ENCODE data around the gene NDUFS8. TPM values are rescaled to one million over a fixed set of nuclear protein-coding genes. Genes with fewer than 3 reads are reported as not detected.

The NDUFS8 gene
- polyA plus RNA-seq, 3 donors: 77.7 to 240 (median 115) TPM

DNA sequence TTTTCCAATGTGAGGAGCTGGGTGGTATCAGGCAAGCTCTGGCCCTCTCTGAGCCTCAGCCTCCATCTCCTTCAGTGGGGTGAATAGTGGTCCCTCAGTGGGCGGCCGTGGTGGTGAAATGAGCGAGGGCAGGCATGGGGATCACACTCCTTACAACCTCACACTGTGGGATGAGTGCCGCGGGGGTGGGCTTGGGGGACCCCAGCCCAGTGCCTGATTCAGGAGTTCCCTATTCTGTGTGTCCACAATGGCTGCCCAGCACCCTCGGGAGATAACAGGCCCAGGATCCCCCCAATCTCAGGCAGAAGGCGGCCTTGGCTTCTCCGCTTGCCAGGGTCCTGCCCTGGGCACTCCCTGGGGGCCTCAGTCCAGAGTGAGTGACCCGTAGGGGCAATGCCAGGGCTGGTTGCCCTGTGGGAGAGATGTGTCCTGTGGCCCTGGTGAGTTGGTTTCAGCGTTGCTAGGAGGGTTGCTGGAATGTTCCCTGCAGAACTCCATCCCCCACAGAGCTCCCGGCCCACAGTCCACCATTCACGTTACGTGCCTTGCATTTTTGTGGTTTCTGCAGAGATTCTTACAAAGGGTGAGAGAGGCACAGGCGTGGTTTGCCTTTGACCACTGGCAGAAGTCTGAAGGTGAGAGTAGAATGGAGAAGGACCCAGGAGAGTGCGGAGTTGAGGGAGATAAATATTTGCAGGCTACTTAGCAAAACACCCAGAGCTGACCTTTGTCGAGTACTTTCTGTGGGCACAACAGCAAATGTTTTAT is 17.5 kb upstream of the NDUFS8 start:
- WGBS, 3 donors: 70 to 73% (median 71%) methylated on average over 15 to 16 of the region's 16 CpGs
- no peak overlapping the region for H3K27ac ChIP-seq (ENCODE audit: low read depth, low read length)

DNA sequence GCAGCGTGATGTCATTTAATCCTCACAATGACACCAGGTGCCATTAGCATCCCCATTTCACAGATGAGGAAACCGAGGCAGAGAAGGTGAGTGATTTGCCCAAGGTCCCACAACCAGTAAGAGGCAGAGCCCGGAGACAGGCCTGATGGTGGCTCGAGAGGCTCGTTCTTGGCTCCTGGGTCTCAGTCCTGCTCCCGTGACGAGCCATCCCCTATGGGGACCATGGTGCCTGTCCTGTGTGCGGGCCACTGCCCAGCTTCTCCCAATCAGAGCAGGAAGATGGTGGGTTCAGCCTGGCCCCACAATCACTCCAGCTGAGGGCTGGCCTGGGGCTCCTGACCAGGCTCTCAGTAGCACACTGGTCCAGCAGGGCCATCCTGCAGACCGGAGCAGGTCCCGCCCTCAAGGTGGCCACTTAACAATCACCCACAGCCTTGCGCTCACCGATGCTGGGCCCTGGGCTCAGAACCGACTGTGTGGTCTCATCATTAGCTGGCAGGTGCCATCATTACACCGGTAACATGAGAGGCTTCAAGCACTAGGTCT is 16.8 kb upstream of the NDUFS8 start:
- no peak overlapping the region for H3K27ac ChIP-seq (ENCODE audit: low read depth, low read length)
- WGBS, 3 donors: 91 to 92% (median 91%) methylated on average over 14 of the region's 14 CpGs

DNA sequence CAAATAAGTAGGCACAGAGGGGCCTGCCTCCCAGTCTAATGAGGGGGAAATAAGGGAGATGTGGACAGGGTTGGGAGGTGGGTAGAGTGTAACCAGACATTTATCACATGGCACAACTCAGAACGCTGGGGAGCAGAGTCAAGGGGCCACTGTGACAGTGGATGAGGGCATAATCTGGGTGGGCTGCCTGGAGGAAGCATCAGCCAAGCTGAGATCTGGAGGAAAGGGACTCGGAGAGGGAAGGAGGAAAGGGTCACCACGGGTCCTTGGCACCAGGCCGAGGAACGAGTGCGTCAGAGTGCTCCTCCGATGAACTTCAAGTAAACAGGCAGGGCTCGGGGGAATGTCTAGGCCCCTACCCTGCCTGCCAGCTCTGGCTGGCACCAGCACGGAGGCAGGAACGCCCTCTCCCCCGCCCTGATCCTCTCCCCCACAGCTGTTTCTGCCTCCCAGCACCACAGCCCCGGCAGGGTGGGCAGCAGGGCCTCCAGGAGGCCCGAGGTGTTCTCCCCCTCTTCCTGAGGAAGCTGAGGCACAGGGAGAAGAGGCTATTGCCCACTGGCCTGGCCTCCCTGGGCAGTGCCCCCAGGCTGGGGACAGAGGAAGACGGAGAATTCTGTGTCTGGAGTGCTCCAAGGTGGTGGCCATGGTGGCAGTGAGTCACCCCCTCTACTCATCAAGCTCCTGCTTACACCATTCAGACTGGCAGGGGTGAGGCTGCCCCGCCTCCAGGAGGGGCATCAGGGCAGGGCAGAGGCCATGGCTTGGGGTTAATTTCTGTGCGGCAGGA is 16.1 kb upstream of the NDUFS8 start:
- WGBS, 3 donors: 33 to 81% (median 40%) methylated on average over 15 to 16 of the region's 16 CpGs
- H3K27ac ChIP-seq (ENCODE audit: low read depth, low read length): no peak overlapping the region

DNA sequence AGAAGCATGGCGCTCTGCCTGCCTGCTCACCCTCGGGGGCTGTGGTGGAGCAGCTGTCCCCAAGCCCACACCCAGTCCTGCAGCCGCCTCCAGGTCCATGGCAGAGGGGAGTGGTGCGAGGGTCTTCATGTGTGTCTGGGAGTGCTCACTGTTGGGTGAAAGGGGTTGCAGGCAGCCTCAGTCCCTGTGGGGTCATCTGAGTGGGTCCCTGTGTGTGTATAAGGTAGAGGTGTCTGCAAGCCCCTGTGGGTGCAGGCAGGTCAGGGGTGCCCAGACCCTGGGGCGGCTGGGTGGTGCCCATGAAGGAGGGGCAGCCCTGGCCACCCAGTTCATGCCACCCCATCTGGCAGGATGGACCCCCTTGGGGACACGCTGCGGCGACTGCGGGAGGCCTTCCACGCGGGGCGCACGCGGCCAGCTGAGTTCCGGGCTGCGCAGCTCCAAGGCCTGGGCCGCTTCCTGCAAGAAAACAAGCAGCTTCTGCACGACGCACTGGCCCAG is 15.5 kb upstream of the NDUFS8 start:
- H3K27ac ChIP-seq (ENCODE audit: low read depth, low read length): no peak overlapping the region
- WGBS, 3 donors: 86 to 92% (median 89%) methylated on average over 15 to 19 of the region's 19 CpGs

DNA sequence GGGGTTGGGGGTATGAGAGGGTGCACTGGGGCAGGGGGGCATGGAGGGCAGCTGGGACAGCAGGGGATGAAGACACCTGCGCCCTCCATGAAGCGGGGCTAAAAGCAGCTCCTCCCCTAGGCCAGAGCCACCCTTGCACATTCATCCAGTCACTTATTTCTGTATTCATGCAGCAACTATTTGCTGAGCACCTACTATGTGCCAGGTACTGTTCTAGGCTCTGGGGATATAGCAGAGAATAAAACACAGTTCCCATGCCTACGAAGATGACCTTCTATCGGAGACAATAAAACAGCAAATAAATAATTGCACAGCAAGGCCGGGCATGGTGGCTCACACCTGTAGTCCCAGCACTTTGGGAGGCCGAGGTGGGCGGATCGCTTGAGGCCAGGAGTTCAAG is 15.0 kb upstream of the NDUFS8 start:
- H3K27ac ChIP-seq (ENCODE audit: low read depth, low read length): no peak overlapping the region
- 96 to 98% (median 97%) methylated on average over 8 of the region's 8 CpGs for WGBS, 3 donors

DNA sequence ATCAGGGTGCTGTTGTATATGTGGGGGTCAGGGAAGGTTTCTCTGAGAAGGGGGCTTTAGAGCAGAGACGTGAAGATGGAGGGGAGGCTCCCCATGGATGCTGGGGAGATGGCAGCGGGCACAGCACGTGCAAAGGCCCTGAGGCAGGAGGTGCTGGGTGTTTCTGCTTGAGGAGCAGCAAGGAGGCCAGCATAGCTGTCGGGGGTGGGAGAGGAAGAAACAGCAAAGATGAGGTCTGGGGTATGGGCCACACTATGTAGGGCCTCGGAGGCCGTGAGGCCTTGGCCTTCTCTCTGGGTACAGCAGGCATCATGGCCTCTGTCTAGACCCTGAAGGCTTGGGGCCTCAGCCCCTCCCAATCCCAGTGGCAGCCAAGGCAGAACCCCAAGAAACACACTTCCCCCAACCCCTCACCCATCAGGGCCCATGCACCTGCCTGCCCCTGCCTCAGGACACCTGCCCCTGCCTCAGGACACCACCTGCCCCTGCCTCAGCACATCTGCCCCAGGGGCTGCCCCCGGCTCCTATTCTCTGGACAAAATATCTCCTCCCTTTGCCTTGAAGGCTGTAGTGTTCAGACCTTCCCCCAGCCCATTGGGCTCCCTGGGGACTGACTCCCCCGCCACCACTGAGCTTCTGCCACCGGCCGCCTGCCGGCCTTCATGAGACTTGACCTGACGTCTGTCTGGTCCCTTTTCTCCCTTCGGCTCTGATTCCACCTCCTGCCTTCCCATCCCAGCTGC is 14.1 kb upstream of the NDUFS8 start:
- no peak overlapping the region for H3K27ac ChIP-seq (ENCODE audit: low read depth, low read length)
- 70 to 77% (median 71%) methylated on average over 10 to 13 of the region's 13 CpGs for WGBS, 3 donors

DNA sequence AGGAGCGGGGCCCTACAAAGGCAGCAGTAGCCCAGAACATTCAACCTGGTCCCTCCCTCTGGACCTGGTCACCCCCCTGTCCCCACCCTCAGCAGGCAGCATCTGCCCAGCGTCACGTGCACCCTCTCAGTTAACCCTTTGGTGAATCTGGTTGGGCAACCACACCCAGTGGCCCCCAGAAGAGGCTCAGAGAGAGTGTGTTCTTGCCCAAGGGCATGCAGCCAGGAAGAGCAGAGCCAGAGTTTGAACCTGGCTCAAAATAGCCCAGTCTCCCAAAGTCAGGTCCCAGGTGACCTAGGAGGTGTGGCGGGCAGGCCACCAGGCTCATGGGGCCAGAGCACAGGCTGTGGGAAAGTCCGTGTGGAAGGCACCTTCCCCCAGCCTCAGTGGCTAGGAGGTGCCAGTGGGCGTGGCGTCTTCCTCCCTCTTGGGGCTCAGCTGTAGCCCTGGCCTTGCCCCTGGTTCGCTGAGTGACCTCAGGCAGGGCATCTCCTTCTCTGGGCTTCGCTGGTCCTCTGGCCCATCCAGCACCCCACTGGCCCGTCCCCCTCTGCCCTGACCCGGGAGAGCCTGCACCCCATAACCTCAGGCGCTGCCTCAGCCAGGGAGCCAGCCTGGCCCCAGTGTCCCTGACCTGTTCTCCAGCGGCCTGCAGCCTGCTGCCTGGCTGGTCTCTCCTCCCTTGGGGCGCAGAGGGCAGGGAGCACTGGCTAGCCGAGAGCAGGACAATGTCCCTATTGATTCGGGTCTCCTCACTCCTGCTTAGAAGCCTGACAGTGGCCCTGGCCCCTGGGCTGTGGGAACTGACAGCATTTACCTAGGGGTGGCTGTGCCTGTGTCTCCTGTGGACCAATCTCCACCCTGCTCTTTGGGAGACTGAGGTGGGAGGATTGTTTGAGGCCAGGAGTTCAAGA is 13.3 kb upstream of the NDUFS8 start:
- no peak overlapping the region for H3K27ac ChIP-seq (ENCODE audit: low read depth, low read length)
- WGBS, 3 donors: 63 to 70% (median 69%) methylated on average over 14 to 16 of the region's 16 CpGs

DNA sequence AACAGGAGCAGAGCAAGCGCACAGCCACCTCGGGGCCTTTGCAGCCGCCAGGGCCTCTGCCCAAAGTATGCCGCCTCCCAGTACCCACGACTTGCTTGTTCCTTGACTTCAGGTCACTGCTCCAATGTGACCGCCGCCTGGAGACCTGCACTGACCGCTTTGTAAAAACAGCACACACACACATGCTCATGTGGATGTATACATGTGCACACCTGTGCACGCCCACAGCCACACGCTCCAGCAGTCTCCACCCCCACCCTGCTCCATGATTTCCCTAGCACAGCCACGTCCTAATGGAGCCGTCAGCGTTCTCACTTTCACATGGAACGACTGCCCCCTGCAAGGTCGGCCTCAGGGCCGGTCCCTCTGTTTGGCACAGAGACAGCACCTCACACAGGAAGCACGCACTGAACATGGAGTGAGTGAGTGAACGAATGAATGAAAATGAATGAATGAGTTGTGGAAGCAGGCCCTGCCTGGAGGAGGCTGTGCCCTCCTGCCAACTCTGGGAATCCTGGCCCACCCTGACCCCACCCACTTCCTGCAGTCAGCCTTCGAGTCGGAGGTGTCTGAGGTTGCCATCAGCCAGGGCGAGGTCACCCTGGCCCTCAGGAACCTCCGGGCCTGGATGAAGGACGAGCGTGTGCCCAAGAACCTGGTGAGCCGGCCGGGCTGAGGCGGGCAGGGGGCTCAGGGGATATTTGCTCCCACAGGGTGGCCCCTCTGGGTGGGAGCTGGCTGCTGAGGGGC is 12.3 kb upstream of the NDUFS8 start:
- no peak overlapping the region for H3K27ac ChIP-seq (ENCODE audit: low read depth, low read length)
- WGBS, 3 donors: 78 to 81% (median 78%) methylated on average over 27 of the region's 27 CpGs

DNA sequence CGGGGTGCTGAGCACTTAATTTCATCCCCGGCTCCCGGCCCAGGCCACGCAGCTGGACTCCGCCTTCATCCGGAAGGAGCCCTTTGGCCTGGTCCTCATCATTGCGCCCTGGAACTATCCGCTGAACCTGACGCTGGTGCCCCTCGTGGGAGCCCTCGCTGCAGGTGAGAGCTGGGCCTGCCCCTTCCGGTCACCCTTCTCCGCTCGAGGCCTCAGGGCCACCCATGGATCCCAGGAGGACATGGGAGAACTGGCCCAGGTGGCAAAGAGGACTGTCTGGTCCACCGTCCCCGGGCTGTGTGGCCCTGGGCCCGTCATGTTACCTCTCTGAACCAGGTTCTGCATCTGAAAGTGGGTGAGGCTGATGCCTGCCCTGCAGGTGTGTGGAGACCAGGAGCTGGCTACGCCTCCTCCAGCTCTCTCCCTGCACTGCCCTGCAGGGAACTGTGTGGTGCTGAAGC is 11.7 kb upstream of the NDUFS8 start:
- H3K27ac ChIP-seq (ENCODE audit: low read depth, low read length): no peak overlapping the region
- whole genome bisulfite sequencing, 3 donors: 86 to 97% (median 92%) methylated on average over 17 to 18 of the region's 18 CpGs

DNA sequence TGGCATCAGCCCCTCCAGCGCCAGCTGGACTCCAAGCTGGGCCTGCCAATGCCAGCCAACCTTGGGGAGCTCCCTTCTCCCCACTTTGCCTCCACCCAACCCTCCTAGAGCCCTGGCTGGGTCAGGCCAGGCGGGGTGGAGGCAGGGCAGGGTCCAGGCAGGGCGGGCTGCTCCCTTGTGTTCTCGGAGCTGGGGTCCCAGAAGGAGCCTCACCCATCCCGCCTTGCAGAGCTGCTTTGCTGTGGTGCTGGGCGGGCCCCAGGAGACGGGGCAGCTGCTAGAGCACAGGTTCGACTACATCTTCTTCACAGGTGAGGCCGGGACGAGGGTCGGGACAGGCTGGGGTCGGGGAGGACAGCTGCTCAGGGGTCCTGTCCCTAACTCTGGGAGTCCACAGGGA is 11.0 kb upstream of the NDUFS8 start:
- WGBS, 3 donors: 86 to 95% (median 92%) methylated on average over 12 of the region's 12 CpGs
- no peak overlapping the region for H3K27ac ChIP-seq (ENCODE audit: low read depth, low read length)

DNA sequence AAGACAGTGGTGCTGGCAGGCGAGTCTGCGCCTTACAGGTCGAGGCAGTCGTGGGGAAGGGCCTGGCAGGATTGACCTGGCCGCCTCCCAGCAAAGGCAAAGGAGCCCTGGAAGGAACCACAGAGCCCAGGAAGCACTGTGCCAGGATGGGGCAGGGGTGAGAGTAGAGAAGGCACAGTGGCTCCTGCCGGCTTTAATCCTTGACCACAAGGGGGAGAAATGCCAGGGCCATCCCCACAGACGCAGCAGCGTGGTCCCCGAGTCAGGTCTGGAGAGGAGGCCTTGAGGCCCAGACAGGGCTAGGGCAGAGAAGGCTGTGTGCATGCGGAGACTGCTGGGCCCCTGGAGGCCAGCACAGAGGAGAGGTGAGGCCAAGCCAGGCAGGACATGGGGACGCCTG is 9.9 kb upstream of the NDUFS8 start:
- 44 to 58% (median 45%) methylated on average over 11 of the region's 11 CpGs for WGBS, 3 donors

DNA sequence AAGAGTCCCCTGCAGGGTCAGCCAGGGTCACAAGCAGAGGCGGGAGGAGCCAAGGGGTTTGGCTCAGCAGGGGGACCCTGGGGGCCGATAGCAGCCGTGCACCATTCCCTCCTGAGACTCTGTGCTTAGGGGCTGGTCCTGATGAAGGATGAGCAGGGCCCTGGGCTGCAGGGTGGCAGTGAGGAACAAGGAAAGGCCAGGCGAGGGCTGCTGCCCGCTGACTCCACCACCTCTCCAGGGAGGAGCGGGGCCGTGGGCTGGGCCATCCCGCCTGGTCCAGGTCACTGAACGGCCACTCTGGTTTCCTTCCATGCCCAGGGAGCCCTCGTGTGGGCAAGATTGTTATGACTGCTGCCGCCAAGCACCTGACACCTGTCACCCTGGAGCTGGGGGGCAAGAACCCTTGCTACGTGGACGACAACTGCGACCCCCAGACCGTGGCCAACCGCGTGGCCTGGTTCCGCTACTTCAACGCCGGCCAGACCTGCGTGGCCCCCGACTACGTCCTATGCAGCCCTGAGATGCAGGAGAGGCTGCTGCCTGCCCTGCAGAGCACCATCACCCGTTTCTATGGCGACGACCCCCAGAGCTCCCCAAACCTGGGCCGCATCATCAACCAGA is 9.2 kb upstream of the NDUFS8 start:
- 50 to 76% (median 75%) methylated on average over 27 of the region's 27 CpGs for WGBS, 3 donors
- H3K27ac ChIP-seq (ENCODE audit: low read depth, low read length): no peak overlapping the region

More for the DNA sequence above, 9.9 kb upstream of the NDUFS8 start:
- H3K27ac ChIP-seq (ENCODE audit: low read depth, low read length): no peak overlapping the region

DNA sequence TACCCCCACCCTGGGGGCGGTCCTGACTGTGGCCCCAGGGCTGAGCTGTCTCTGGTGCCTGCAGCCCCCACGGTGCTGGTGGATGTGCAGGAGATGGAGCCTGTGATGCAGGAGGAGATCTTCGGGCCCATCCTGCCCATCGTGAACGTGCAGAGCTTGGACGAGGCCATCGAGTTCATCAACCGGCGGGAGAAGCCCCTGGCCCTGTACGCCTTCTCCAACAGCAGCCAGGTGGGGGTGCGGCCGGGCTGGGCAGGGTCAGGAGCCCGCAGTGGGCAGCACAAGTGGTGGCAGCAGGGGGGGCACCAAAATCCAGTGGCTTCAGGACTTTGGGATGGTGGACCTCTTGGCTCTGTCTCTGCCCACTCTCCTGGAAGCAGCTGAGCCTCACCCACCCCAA is 8.0 kb upstream of the NDUFS8 start:
- no peak overlapping the region for H3K27ac ChIP-seq (ENCODE audit: low read depth, low read length)
- 84 to 93% (median 90%) methylated on average over 13 of the region's 13 CpGs for WGBS, 3 donors

DNA sequence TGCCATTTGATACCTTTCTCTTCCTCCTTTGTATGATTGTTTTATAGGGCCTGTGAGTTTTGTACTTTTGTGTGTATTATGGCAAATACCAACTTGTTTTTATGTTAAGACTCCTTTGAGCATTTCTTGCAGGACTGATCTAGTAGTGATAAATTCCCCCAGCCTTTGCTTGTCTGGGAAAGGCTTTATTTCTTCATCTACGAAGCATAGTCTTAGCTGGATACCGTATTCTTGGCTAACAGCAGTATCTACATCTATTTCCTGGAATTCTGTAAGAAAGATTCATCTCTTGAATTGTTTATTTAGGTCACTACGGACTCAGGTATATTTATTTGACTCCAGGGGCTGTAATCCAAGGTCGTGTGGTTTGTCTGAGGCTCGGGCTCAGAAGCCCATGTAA is 6.0 kb upstream of the NDUFS8 start:
- H3K27ac ChIP-seq (ENCODE audit: low read depth, low read length): no peak overlapping the region
- 79 to 88% (median 86%) methylated on average over 5 of the region's 5 CpGs for WGBS, 3 donors

DNA sequence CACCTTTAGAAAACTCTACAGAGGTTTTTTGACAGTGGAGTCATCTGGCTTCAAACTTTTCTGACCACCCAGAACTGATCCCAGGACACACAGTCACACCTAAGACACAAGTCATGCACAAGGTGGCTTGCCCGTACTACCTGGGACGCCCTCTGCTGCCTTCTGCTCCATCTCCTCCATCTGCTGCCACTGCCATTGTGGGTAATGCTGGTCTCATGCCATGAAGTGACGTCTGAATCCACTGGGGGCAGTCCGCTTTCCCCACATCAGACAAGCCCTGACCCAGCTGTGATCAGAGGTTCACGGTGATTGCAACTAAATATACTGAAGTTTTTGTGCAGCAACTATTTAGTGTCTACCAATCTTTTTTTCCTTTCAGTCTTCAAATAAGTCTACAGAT is 5.4 kb upstream of the NDUFS8 start:
- WGBS, 3 donors: 63 to 84% (median 84%) methylated on average over 5 of the region's 5 CpGs
- no peak overlapping the region for H3K27ac ChIP-seq (ENCODE audit: low read depth, low read length)

DNA sequence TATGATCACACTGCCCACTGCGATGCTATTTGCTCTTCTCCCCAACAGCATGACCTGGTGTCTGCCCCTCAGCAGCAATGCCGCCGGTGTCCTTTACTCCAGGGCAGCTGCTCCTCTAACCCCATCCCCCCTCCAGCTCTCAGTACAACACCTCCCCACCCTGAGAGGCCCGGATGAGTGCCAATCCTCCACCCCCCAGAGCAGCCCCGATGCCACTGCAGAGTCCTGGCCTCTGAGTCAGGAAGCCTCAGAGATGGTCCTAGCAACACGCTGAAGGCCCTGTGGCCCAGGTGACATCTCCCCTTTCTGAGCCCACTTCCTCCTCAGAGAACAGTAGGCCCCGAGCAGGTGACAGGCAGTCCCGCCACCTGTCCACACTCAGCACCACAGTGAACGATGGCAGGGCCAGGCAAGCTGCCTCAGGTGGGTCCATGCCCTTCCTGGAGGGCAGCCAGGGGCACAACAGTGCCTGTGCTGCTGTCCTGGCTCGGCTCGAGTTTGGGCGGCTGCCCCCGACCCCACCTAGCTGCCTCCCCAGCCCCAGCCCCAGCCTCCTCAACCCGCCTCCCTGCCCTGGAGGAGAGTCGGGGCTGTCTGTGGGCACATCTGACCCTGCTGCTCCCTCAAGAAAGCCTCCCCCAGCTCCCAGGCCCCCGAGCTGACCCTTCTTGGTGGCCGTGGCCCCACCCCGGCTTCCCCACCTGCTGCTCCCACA is 3.9 kb upstream of the NDUFS8 start:
- no peak overlapping the region for H3K27ac ChIP-seq (ENCODE audit: low read depth, low read length)
- WGBS, 3 donors: 88 to 92% (median 90%) methylated on average over 14 to 18 of the region's 18 CpGs

Data from adipose tissue (tissue), 3 donors.